ENCODE results near the gene PLS3. TPM values are rescaled to one million over a fixed set of nuclear protein-coding genes. Genes with fewer than 3 reads are reported as not detected.

The PLS3 gene
- total RNA-seq, 1 donor from 2014 or later: 417 TPM

DNA sequence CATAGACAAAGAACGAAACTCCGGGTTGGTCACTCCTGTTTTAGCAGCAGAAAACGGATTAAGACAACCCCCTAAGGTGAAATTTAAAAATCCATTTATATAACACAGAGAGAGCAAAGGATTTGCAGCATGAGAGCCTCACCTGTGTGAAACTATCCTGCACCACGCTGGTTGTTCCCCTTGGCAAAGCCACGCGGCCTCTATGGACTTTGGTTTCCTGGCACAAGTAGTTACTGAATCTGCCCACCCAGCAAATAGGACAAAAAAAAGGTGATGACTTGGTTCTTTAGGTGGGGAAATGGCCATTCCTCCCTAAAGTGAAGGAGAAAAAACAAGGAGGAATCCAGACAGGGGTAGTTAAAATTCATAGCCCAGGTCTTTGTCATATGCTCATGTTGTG is 133.1 kb downstream of the PLS3 start:
- no peak overlapping the region for H3K27ac Mint-ChIP-seq
- no peaks in the 10 kb centered on the region for H3K36me3 Mint-ChIP-seq
- peaks cover 3% of the 10 kb centered on the region for H3K9me3 Mint-ChIP-seq
- peaks cover 14% of the 10 kb centered on the region for H3K27me3 Mint-ChIP-seq (ENCODE audit: low read depth)
- TF ChIP-seq, protein P1, sequence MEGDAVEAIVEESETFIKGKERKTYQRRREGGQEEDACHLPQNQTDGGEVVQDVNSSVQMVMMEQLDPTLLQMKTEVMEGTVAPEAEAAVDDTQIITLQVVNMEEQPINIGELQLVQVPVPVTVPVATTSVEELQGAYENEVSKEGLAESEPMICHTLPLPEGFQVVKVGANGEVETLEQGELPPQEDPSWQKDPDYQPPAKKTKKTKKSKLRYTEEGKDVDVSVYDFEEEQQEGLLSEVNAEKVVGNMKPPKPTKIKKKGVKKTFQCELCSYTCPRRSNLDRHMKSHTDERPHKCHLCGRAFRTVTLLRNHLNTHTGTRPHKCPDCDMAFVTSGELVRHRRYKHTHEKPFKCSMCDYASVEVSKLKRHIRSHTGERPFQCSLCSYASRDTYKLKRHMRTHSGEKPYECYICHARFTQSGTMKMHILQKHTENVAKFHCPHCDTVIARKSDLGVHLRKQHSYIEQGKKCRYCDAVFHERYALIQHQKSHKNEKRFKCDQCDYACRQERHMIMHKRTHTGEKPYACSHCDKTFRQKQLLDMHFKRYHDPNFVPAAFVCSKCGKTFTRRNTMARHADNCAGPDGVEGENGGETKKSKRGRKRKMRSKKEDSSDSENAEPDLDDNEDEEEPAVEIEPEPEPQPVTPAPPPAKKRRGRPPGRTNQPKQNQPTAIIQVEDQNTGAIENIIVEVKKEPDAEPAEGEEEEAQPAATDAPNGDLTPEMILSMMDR (IDR thresholded peaks at IDR 0.05; ENCODE audit: unreplicated experiment): no peak
- H3K4me1 Mint-ChIP-seq: peaks cover 12% of the 10 kb centered on the region
- no peak for DNase-seq (ENCODE audit: low spot score in 2 of 2, unreplicated experiment in 2 of 2)
- no peak overlapping the region for H3K4me3 Mint-ChIP-seq

DNA sequence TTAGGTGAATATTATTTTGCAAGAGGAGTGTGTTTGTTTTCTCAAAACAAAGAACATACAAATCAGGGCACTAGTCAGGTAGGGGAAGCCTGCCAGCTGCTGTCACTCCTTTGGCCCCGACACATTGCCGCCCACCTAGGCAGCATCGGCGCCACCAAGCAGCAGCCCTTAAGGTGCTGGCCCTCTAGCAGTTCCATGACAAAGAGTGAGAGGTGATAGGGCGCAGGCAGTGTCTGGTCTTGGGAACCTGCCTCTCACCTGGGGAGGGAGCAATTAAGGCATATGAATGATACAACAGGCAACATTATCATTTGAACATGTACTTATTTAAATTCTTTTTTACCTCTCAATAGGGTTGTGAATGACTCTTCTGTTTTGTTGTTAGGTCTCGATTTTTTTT is 135.1 kb downstream of the PLS3 start:
- H3K27ac Mint-ChIP-seq: no peak overlapping the region
- DNase-seq (ENCODE audit: low spot score in 2 of 2, unreplicated experiment in 2 of 2): no peak
- H3K36me3 Mint-ChIP-seq: no peaks in the 10 kb centered on the region
- H3K9me3 Mint-ChIP-seq: no peaks in the 10 kb centered on the region
- H3K4me1 Mint-ChIP-seq: no peaks in the 10 kb centered on the region
- H3K4me3 Mint-ChIP-seq: no peak overlapping the region
- TF ChIP-seq, protein P1 (IDR thresholded peaks at IDR 0.05; ENCODE audit: unreplicated experiment): no peak
- H3K27me3 Mint-ChIP-seq (ENCODE audit: low read depth): peaks cover 14% of the 10 kb centered on the region

- Mint-ChIP-seq H3K36me3 (no peaks in the 10 kb centered on the region), H3K4me3 (no peak overlapping the region), H3K27me3 (ENCODE audit: low read depth) (peaks cover 14% of the 10 kb centered on the region), H3K9me3 (no peaks in the 10 kb centered on the region), H3K27ac (no peak overlapping the region), H3K4me1 (no peaks in the 10 kb centered on the region)
- DNase-seq (ENCODE audit: low spot score in 2 of 2, unreplicated experiment in 2 of 2): no peak
- TF ChIP-seq, protein P1 (IDR thresholded peaks at IDR 0.05; ENCODE audit: unreplicated experiment): no peak
These were observed 136.0 kb downstream of the PLS3 start for GRCh38 chrX:115696939-115697338.

- TF ChIP-seq, protein P1 (IDR thresholded peaks at IDR 0.05; ENCODE audit: unreplicated experiment): no peak
- Mint-ChIP-seq H3K27ac (no peak overlapping the region), H3K9me3 (no peaks in the 10 kb centered on the region), H3K27me3 (ENCODE audit: low read depth) (peaks cover 14% of the 10 kb centered on the region), H3K36me3 (no peaks in the 10 kb centered on the region), H3K4me3 (no peak overlapping the region), H3K4me1 (no peaks in the 10 kb centered on the region)
- DNase-seq (ENCODE audit: low spot score in 2 of 2, unreplicated experiment in 2 of 2): no peak
These were observed 136.8 kb downstream of the PLS3 start for GRCh38 chrX:115697806-115698205.

Data from mesothelial cell of epicardium (in vitro differentiated cells).